GM23338 (cell line): ENCODE results near the gene AGRP. TPM values are rescaled to one million over a fixed set of nuclear protein-coding genes. Genes with fewer than 3 reads are reported as not detected.

Experiments used
- ATAC-seq: fragments of 200-7000 bp; cut with Tn5 transposase; 3 replicates; pipeline ENCODE4 v1.9.1; 2020
- DNase-seq: peaks from one replicate; pipeline ENCODE4 v3.0.0-alpha.2; 2015; ENCODE audit warnings: low spot score
- H2AFZ ChIP-seq: fragments of 200-600 bp; sonication (generic); 2 replicates; pipeline ENCODE4 v1.8.0; 2016; ENCODE audit warnings: antibody characterized with exemption, mild to moderate bottlenecking, moderate library complexity
- H3F3A ChIP-seq: fragments of 200-600 bp; sonication (generic); replicated peaks from 2 replicates; pipeline ENCODE4 v1.8.0; 2017; ENCODE audit warnings: antibody characterized with exemption, mixed run types, low read depth
- H3K27ac ChIP-seq: fragments of 200-600 bp; sonication (generic); 2 replicates; pipeline ENCODE4 v1.6.1; 2016; ENCODE audit warnings: low read depth
- H3K27me3 ChIP-seq: fragments of 200-600 bp; sonication (generic); 2 replicates; pipeline ENCODE4 v1.8.0; 2016; ENCODE audit warnings: mild to moderate bottlenecking, mixed run types, moderate library complexity; ENCODE audit not compliant: insufficient read depth
- H3K36me3 ChIP-seq: fragments of 200-600 bp; sonication (generic); 2 replicates; pipeline ENCODE4 v1.8.0; 2016; ENCODE audit warnings: mild to moderate bottlenecking; ENCODE audit not compliant: insufficient read depth
- H3K4me1 ChIP-seq: fragments of 200-600 bp; sonication (generic); 2 replicates; pipeline ENCODE4 v1.8.0; 2016; ENCODE audit warnings: mild to moderate bottlenecking, moderate library complexity; ENCODE audit not compliant: insufficient read depth
- H3K4me2 ChIP-seq: fragments of 200-600 bp; sonication (generic); 2 replicates; pipeline ENCODE4 v1.7.1; 2017; ENCODE audit warnings: mixed run types
- H3K4me3 ChIP-seq: fragments of 200-600 bp; sonication (generic); 2 replicates; pipeline ENCODE4 v1.6.1; 2016; ENCODE audit warnings: mixed run types
- H3K79me2 ChIP-seq: fragments of 200-600 bp; sonication (generic); replicated peaks from 2 replicates; pipeline ENCODE4 v1.8.0; 2017; ENCODE audit warnings: mild to moderate bottlenecking; ENCODE audit not compliant: insufficient read depth
- H3K9me2 ChIP-seq: fragments of 200-600 bp; sonication (generic); 2 replicates; pipeline ENCODE4 v1.8.0; 2017; ENCODE audit not compliant: insufficient read depth
- H4K20me1 ChIP-seq: fragments of 200-600 bp; sonication (generic); replicated peaks from 2 replicates; pipeline ENCODE4 v1.8.0; 2017; ENCODE audit warnings: mild to moderate bottlenecking; ENCODE audit not compliant: insufficient read depth
- H3K27ac Mint-ChIP-seq: 2 replicates; pipeline ENCODE4 v1.8.0; 2020; ENCODE audit warnings: inconsistent platforms, mild to moderate bottlenecking, moderate library complexity, mixed read lengths
- H3K27me3 Mint-ChIP-seq: 3 replicates; pipeline ENCODE4 v1.8.0; 2022; ENCODE audit warnings: low read depth, mild to moderate bottlenecking, moderate library complexity, mixed read lengths, inconsistent platforms; ENCODE audit not compliant: insufficient read depth, poor library complexity
- H3K36me3 Mint-ChIP-seq: 3 replicates; pipeline ENCODE4 v1.8.0; 2021; ENCODE audit warnings: low read depth, mild to moderate bottlenecking, inconsistent platforms, moderate library complexity, mixed read lengths
- H3K4me1 Mint-ChIP-seq: 3 replicates; pipeline ENCODE4 v1.8.0; 2020; ENCODE audit warnings: mild to moderate bottlenecking, inconsistent platforms, mixed read lengths
- H3K4me3 Mint-ChIP-seq: 3 replicates; pipeline ENCODE4 v1.8.0; 2021; ENCODE audit warnings: moderate library complexity, mild to moderate bottlenecking, inconsistent platforms, mixed read lengths
- H3K9me3 Mint-ChIP-seq: 3 replicates; pipeline ENCODE4 v1.8.0; 2020; ENCODE audit warnings: moderate library complexity, mild to moderate bottlenecking, inconsistent platforms, mixed read lengths
- CREB1 ChIP-seq: fragments of 250-450 bp; sonication (Bioruptor Pico); IDR thresholded peaks from 2 replicates; pipeline ENCODE4 v1.5.0; 2020; ENCODE audit warnings: low read depth, mild to moderate bottlenecking, moderate library complexity
- CTCF ChIP-seq, 2 experiments: fragments of 200-600 bp in 1 of 2; sonication (generic) in 1 of 2; conservative IDR thresholded peaks; 2 replicates each; pipeline versions ENCODE4 v1.5.1 to v1.6.1; 2016 to 2017; ENCODE audit warnings: antibody characterized with exemption in 2 of 2, low read depth in 2 of 2, mild to moderate bottlenecking in 2 of 2, moderate library complexity in 1 of 2
- ETS1 ChIP-seq: IDR thresholded peaks from 2 replicates; pipeline ENCODE4 v1.6.1; 2016; ENCODE audit warnings: antibody characterized with exemption
- EZH2 ChIP-seq: fragments of 200-600 bp; sonication (generic); IDR thresholded peaks from one replicate; pipeline ENCODE4 v1.8.0; 2017; ENCODE audit warnings: antibody characterized with exemption, mild to moderate bottlenecking, low read depth; ENCODE audit not compliant: unreplicated experiment
- EZH2phosphoT487 ChIP-seq: fragments of 200-600 bp; sonication (generic); IDR thresholded peaks from one replicate; pipeline ENCODE4 v1.8.1; 2018; ENCODE audit warnings: antibody characterized with exemption; ENCODE audit not compliant: unreplicated experiment
- JUNB ChIP-seq: IDR thresholded peaks from one replicate; pipeline ENCODE4 v1.6.1; 2016; ENCODE audit warnings: antibody characterized with exemption; ENCODE audit not compliant: unreplicated experiment
- NANOG ChIP-seq: IDR thresholded peaks from 2 replicates; pipeline ENCODE4 v1.6.1; 2016; ENCODE audit warnings: antibody characterized with exemption, borderline replicate concordance
- POLR2AphosphoS5 ChIP-seq: IDR thresholded peaks from 2 replicates; pipeline ENCODE4 v1.6.1; 2016; ENCODE audit warnings: antibody characterized with exemption, low read depth
- REST ChIP-seq: IDR thresholded peaks from one replicate; pipeline ENCODE4 v1.6.1; 2018; ENCODE audit warnings: antibody characterized with exemption; ENCODE audit not compliant: unreplicated experiment
- STAT1 ChIP-seq: IDR thresholded peaks from one replicate; pipeline ENCODE4 v1.6.1; 2016; ENCODE audit warnings: antibody characterized with exemption; ENCODE audit not compliant: unreplicated experiment
- ZNF114 ChIP-seq: fragments of 250-450 bp; sonication (Bioruptor Pico); IDR thresholded peaks from 2 replicates; pipeline ENCODE4 v1.5.0; 2020; ENCODE audit warnings: mild to moderate bottlenecking, moderate library complexity
- ZNF331 ChIP-seq: fragments of 250-450 bp; sonication (Bioruptor Pico); IDR thresholded peaks from 2 replicates; pipeline ENCODE4 v1.5.0; 2020; ENCODE audit warnings: low read depth, mild to moderate bottlenecking, moderate library complexity
- ZNF462 ChIP-seq: fragments of 250-450 bp; sonication (Bioruptor Pico); IDR thresholded peaks from 2 replicates; pipeline ENCODE4 v1.5.0; 2020; ENCODE audit warnings: mild to moderate bottlenecking, moderate library complexity
- polyA plus RNA-seq: library from polyadenylated mRNA; unstranded; fragments of >200 nt; fragmentation: Nextera tagmentation; extraction: Ambion mirVana; gene quantifications from 2 replicates; pipeline ENCODE4 v1.2.1, GENCODE V29; 2016
- total RNA-seq: library from RNA; depleted of rRNA; stranded (reverse); fragments of >200 nt; shearing (Covaris generic); gene quantifications from 2 replicates; pipeline ENCODE4 v1.2.3, GENCODE V29; 2014

The AGRP gene
- total and polyA plus RNA-seq, 2 experiments from 2014 or later, result not detected

GRCh38 chr16:67474551-67475455 is 8.5 kb downstream of the AGRP start:
- no peak for TF ChIP-seq REST
- TF ChIP-seq ETS1, result no peak
- TF ChIP-seq STAT1, result no peak
- no peak for TF ChIP-seq ZNF114 (CRISPR knock-in tag)
- no peak for TF ChIP-seq NANOG
- no peak for TF ChIP-seq EZH2phosphoT487
- no peak for TF ChIP-seq JUNB
- TF ChIP-seq CTCF (conservative IDR thresholded peaks at IDR 0.05; ENCODE audit: low read depth in 2 of 2), result no peak
- TF ChIP-seq CREB1, result no peak
- TF ChIP-seq POLR2AphosphoS5, result no peak
- no peak for TF ChIP-seq ZNF331
- no peak for TF ChIP-seq EZH2
- no peak for TF ChIP-seq ZNF462
- peaks cover 47% of the 10 kb centered on the region for H3K79me2 ChIP-seq

More at GRCh38 chr16:67474551-67475455, 8.5 kb downstream of the AGRP start:
- no peak overlapping the region for H3K4me2 ChIP-seq
- H3F3A ChIP-seq, result no peaks in the 10 kb centered on the region
- H3K36me3 Mint-ChIP-seq, result no peaks in the 10 kb centered on the region
- no peak overlapping the region for H3K27ac Mint-ChIP-seq
- no peak overlapping the region for H2AFZ ChIP-seq
- H3K36me3 ChIP-seq, result no peaks in the 10 kb centered on the region
- no peaks in the 10 kb centered on the region for H3K4me1 ChIP-seq
- H3K27ac ChIP-seq, result no peak overlapping the region
- H3K4me3 ChIP-seq, result no peak overlapping the region
- H3K4me3 Mint-ChIP-seq, result no peak overlapping the region
- no peak for ATAC-seq
- no peaks in the 10 kb centered on the region; the same call in 2 of the 3 replicates for H3K9me3 Mint-ChIP-seq
- H3K9me2 ChIP-seq, result no peaks in the 10 kb centered on the region
- H4K20me1 ChIP-seq, result peaks cover 10% of the 10 kb centered on the region
- no peaks in the 10 kb centered on the region for H3K27me3 ChIP-seq
- DNase-seq, result no peak
- peaks cover 3% of the 10 kb centered on the region for H3K27me3 Mint-ChIP-seq
- no peaks in the 10 kb centered on the region for H3K4me1 Mint-ChIP-seq
